ENCODE data around the gene OR2V2.
A peak's percentile ranks its signal among the peaks of the same experiment; 100 is the strongest.

OR2V2 gene

DNA sequence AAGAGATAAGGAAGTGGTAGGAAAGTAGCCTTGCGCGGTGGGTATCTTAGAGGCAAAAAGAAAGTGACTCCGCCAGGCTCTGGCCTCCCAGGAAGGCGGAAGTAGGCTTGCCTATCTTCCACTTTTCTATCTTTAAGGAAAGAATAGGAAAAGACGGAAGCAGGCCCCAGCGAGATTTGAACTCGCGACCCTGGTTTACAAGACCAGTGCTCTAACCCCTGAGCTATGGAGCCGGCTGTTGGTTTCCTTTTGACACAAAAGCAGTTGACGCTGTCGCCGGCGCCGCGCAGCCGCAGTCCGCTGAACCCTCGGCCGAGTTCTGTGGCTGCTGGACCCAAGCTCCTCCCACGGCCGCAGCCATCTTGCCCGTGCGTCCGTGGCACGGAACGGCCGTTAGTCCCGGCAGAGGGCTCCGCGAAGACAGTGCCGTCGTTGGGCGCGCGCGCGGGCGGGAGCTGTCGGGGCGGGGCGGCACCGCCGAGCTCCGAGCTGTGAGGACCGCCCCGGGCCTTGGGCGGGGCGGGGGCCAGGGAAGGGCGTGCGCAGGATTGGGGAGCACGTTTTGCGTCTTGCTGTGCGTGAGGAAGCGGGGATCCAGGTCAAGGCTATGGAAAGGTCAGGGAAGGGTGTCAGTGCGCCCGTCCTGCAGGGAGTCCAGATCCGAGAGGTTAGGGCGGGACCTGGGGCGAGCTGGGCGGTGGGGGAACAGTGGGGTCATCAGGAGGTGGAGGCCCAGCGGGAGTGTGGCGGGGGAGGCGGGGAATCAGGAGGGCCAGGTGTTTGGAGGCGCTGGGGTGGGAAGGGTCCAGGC is 44.3 kb downstream of the OR2V2 start:
- DNase-seq: peak; percentile 97

GRCh38 chr5:181192337-181193046 is 45.1 kb downstream of the OR2V2 start:
- DNase-seq: no peak

DNA sequence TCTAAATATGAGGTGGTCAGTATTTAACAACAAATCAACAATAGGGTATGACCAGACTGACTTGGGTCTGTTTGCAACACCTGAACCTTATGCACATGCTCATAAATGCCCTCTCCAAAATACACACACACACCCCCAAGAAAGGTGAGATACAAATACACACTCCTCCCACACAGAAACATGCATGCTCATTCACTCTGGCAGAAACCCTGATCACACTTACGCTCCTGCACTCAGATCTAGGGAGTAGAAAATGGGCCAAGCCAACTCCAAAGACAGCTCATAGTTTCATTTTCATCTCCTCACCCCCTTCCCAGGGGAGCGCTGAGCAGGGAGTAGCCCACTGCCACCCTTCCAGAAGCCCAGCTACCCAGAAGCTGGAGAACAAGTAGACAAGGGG is 46.3 kb downstream of the OR2V2 start:
- DNase-seq: no peak

- DNase-seq: no peak
These were observed 47.3 kb downstream of the OR2V2 start for GRCh38 chr5:181194489-181195248.

DNA sequence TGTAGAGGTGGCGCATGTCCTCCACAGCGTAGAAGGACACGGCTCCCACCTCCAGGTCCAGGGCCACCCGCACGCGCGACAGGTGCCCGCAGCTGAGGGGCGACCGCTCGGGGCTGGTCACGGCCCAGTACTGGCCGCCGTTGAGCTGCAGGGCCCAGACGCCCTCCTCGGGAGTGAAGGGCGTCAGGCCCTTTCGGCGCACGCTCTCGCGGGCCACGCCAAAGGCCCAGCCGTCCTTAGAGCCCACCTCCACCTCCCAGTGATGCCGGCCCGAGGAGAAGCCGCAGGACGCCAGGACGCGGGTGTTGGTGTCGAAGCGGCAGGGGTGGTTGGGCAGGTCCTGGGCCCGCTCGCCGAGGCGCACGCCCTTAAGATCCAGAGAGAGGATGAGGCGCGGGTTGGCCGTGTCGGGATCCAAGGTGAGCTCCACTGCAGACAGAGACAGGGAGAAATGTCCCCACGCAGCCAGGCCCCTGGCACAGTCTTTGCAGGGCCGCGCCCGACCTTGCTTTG is 47.9 kb downstream of the OR2V2 start:
- DNase-seq: no peak

DNA sequence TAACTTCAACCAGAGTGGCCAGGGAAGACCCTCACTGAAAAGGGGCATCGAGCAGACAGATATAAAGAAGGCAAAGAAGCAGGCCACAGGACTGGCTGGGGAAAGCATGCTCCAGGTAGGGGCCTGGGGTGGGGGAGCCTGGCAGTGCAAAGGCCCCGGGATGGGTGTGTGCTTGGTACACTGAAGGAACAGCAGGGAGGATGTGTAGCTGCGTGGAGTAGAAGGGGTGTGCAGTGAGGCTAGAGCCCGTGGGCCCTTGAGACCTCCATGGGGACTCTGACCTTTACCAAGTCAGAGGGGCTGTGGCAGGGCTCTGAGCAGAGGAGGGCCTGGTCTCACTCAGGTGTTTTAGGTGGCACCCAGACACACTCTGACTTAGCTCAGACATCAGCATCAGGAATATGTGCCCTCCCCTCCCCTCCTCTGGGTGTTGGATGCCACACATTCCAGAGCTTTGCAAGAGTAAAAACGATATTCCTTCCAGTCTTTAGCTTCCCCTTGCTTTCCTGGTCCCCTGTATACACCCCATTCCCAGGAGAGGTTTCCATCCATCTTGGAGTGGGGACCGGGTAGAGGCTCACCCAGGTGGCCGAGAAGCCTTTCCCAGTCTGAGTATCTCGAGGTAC is 50.1 kb downstream of the OR2V2 start:
- no peak for DNase-seq

DNA sequence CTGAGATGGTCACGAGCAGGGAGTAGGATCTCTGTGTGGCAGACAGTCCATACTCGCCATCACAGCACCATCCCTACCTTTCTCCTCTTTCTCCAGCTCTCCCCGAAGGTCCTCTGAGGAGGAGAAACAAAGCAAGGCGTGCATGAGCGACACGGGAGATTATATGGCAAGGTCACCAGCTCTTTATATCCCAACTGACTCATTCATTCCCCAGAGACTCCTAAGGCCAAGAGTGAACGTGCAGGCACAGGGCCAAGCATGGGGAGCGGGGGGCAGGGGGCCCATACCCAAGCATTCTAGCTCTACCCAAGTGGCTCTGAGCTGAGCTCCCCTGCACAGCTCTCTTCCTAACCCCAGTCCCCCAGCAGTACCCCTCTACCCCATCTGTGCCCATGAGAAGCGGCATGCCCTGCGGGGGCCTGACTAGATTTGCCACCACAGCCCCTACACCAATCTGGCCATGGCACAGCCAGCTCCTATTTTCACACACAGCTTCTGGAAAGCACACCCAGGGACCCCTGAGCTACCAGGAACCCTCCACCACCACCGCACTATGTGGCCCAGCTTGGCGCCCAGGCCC is 50.8 kb downstream of the OR2V2 start:
- DNase-seq: no peak

- no peak for DNase-seq
These were observed 51.6 kb downstream of the OR2V2 start for GRCh38 chr5:181198905-181199519.

DNA sequence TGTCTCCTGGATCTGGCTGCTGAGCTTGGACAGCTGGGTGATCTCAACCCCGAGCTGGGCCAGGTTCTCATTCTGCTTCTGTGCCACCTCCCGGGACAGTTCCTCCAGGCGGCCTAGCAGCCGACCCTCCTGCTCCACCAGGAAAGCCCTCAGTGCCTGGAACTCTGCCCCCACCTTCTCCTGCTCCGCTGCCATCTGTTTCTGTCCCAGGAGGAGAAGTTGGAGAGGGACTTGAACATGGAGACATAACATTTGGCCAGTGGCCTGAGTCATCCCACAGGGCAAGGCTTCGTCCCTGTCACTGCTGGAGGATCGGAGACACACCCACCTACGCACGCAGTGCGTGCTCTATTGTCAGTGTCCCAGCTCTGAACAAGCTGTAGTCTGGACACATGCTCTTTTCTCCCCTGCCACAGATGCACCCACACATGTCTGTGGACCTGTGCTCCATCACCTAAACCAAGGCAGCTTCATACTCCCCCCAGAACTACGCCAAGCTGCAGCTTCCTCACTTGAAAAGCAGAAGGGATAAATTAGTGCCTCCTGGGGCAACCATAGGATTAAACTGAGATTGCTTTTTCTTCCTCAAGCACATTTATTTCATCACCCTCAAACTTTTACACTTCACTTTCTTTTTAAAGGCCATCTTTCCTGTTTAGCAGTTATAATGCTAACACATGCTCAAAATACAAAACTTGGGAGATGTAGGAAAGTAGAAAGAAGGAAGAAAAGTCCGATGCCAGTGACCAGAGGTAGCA is 52.7 kb downstream of the OR2V2 start:
- DNase-seq: no peak

DNA sequence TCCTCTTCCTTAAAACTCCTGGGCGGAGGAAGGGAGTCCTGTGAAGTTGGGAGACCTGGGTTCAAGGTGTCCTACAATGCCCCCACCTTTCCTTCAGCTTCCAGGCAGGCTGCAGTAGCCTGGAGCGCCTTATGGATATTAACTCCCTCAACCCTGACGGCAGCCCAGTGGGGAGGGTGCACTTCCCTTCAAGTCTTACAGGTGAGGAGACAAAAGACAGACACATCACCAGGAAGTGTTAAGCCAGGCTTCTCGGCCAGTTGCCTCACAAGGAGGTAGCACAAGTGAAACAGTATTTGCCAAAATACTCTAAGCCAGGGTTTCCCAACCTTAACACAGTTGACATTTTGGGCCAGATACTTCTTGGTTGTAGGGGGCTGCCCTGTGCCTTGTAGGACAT is 53.4 kb downstream of the OR2V2 start:
- no peak for DNase-seq

GRCh38 chr5:181203093-181203711 is 55.8 kb downstream of the OR2V2 start:
- DNase-seq: no peak

GRCh38 chr5:181203777-181204112 is 56.4 kb downstream of the OR2V2 start:
- DNase-seq: no peak

- DNase-seq: no peak
These were observed 56.9 kb downstream of the OR2V2 start for GRCh38 chr5:181204113-181204825.

DNA sequence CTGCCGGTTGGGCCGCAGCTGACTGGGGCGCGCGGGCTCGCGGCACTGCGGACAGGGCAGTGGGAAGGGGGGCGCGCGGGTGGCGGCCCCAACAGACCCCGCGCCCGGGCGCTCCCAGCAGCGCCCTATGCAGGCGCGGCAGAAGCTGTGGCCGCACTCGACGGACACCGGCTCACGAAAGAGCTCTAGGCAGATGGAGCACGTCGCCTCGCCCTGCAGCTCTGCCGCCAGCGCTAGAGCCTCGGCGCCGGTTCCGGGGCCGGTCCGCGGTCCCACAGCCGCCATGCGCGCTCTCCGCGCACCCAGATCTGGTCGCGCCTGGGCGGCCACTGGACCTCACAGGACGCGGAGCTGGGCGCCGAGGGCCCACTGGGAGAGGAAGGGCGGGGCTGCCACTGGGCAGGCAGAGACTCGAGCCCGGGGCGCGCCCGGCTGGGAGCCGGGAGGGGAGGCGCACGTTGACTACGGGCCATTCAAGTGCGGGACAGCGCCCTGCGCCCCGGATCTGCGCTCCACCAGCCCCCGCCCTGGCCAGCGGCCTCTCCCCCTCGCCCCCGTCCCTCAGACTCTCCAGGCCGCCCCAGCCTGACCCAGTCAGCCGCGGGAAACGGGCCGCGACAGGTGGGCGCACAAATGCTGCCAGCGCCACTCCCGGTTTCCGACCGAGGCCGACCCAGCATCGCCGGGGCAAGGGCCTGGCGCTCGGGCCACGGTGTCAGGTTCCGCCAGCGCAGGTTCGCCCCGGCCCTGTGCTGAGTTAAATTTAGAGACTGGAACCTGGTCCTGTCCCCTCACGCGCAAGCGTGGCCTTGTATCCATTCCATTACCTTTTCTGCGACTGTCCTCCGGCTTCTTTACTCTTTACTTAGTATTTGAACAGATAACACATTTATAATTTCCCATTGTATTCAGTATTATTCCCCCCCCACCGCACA is 57.7 kb downstream of the OR2V2 start, which contains the start of gene TRIM7:
TSS of gene TRIM7 (minus strand) at position 371 of the 935 bp plus-strand sequence. CDS start at position 285, 86 bp downstream.
- no peak for DNase-seq

DNA sequence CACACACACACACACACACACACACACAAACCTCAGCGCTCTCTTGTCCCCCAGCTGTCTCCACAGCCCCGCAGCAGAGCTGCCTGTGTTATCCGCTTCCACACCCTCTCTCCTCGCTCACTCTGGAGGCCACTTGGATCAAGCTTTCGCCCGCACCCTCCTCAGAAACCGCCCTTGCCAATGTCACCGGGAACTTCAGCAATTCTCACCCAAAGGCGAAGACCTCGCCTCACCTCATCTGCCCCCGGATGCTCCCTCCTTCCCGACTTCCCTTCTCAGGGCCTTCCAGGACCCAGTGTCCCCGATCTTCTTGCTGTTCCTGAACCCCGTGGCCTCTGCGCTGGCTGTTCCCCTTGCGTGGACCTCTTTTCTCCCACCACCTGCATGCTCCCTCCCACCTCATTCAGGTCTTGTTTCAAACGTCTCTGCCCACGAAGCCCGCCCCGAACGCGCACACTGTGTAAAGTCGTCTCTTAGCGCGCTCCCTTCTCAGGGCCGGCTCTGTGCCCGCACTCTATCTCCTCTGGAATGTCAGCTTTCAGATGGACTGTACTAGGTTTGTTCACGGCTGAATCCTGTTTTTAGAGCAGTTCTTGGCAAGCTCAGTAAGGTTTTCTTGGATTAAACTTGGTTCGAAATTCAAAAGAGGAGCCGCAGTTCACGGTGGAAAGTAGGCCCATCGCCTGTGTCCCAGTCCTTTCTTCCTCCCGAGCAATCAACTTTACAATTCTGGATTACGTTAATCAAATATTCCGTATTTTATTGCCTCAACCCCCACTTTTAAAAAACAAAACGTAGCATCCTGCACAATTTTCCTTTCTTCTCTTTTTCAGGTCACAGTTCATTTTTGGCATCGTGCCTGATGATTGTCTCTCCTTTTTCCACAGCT is 58.6 kb downstream of the OR2V2 start:
- DNase-seq: no peak

GRCh38 chr5:181207214-181207959 is 60.0 kb downstream of the OR2V2 start:
- DNase-seq: peak; percentile 77

- no peak for DNase-seq
These were observed 60.5 kb downstream of the OR2V2 start for GRCh38 chr5:181207960-181208253.
